ENCODE measurements around the gene HTATSF1. TPM values are rescaled to one million over a fixed set of nuclear protein-coding genes. Genes with fewer than 3 reads are reported as not detected.

HTATSF1 gene, protein sequence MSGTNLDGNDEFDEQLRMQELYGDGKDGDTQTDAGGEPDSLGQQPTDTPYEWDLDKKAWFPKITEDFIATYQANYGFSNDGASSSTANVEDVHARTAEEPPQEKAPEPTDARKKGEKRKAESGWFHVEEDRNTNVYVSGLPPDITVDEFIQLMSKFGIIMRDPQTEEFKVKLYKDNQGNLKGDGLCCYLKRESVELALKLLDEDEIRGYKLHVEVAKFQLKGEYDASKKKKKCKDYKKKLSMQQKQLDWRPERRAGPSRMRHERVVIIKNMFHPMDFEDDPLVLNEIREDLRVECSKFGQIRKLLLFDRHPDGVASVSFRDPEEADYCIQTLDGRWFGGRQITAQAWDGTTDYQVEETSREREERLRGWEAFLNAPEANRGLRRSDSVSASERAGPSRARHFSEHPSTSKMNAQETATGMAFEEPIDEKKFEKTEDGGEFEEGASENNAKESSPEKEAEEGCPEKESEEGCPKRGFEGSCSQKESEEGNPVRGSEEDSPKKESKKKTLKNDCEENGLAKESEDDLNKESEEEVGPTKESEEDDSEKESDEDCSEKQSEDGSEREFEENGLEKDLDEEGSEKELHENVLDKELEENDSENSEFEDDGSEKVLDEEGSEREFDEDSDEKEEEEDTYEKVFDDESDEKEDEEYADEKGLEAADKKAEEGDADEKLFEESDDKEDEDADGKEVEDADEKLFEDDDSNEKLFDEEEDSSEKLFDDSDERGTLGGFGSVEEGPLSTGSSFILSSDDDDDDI
- 19.6 and 30.7 TPM in 2 replicates for total RNA-seq

GRCh38 chrX:136497556-136498052, at the start of gene HTATSF1:
HTATSF1 (plus strand) TSS chrX:136497592; CDS start chrX:136497685, 93 bp downstream.

DNA sequence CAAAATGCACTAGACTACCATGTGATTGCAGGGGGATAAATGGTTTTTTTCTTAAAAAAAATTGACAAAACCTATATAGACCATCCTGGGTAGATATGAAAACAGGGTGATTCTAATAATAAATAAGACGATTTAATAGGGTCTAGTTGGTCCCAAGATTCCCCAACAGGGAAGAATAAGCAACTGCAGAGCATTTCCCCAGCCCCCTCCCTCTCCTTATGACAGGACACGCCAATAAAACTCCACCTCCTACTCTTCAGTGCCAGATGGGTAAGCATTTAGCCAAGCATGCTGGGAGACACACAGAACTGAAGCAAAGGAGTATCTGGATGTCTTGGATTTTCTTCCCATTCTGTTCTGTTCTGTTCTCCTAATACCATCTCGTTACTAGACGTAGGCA, 9.7 kb upstream of the HTATSF1 start, which contains the start of gene BRS3:
Gene BRS3 (plus strand): TSS at position 301 of the 400 bp plus-strand sequence. CDS start 168 bp downstream, outside the sequence.

GRCh38 chrX:136531951-136532350, 34.6 kb downstream of the HTATSF1 start, which contains the start of gene VGLL1:
VGLL1 (plus strand) TSS chrX:136532215; CDS start chrX:136536021, 3,806 bp downstream.

Small RNAs within 50 kb of the gene (small RNA-seq; reads per million reads assigned to genes)
- gene MIR934, result 0.08 reads per million

Other genes starting within 250 kb of the HTATSF1 start
- gene MAP7D3, start 246.2 kb upstream of the HTATSF1 start, total RNA-seq, result 24.7 and 27.8 TPM in 2 replicates
- gene ADGRG4, start 196.6 kb upstream of the HTATSF1 start, total RNA-seq, result under 0.01 TPM in 1 of 2 replicates, not detected in the other
- not detected in 2 replicates for gene BRS3, start 9.6 kb upstream of the HTATSF1 start, total RNA-seq
- not detected in 2 replicates for gene VGLL1, start 34.6 kb downstream of the HTATSF1 start, total RNA-seq
- gene CD40LG, start 150.6 kb downstream of the HTATSF1 start, total RNA-seq, result not detected in 2 replicates